NCI-H345 (cell line): ENCODE data around the gene RGS9.
"Not testable (repeated sequence)": the region's sequence is repeated elsewhere in the genome, so short reads cannot be mapped to it uniquely, and the experiment has no call there.

Experiments used
- DNase-seq: peaks from one replicate; lab custom pipeline; 2025; lab: John Stamatoyannopoulos, UW

RGS9 gene

GRCh38 chr17:65137021-65137939, at the start of gene RGS9:
Gene RGS9 (plus strand): TSS chr17:65137370. CDS start chr17:65137541, 171 bp downstream.
- DNase-seq, result peak; percentile 86

GRCh38 chr17:65088621-65089360, 48.4 kb upstream of the RGS9 start:
- no peak for DNase-seq

- DNase-seq, result no peak
Measured at GRCh38 chr17:65092262-65092661, 44.9 kb upstream of the RGS9 start.

- DNase-seq, result not testable (repeated sequence)
Measured at GRCh38 chr17:65092721-65093356, 44.3 kb upstream of the RGS9 start.

GRCh38 chr17:65093930-65094329, 43.2 kb upstream of the RGS9 start:
- DNase-seq, result no peak

- DNase-seq, result no peak
Measured at GRCh38 chr17:65095465-65095864, 41.7 kb upstream of the RGS9 start.

- not testable (repeated sequence) for DNase-seq
Measured at GRCh38 chr17:65096382-65096781, 40.8 kb upstream of the RGS9 start.

GRCh38 chr17:65097110-65097509, 40.1 kb upstream of the RGS9 start:
- no peak for DNase-seq

- no peak for DNase-seq
Measured at GRCh38 chr17:65099475-65099874, 37.7 kb upstream of the RGS9 start.

GRCh38 chr17:65099941-65100315, 37.2 kb upstream of the RGS9 start:
- peak; percentile 43 for DNase-seq

GRCh38 chr17:65100316-65101140, 36.6 kb upstream of the RGS9 start:
- DNase-seq, result peak; percentile 90

- no peak for DNase-seq
Measured at GRCh38 chr17:65101371-65101770, 35.8 kb upstream of the RGS9 start.

- no peak for DNase-seq
Measured at GRCh38 chr17:65102235-65102634, 34.9 kb upstream of the RGS9 start.

GRCh38 chr17:65102788-65103187, 34.4 kb upstream of the RGS9 start:
- DNase-seq, result no peak

- no peak for DNase-seq
Measured at GRCh38 chr17:65103431-65103830, 33.7 kb upstream of the RGS9 start.

GRCh38 chr17:65103896-65104295, 33.3 kb upstream of the RGS9 start:
- no peak for DNase-seq

GRCh38 chr17:65104541-65104940, 32.6 kb upstream of the RGS9 start:
- DNase-seq, result no peak

- DNase-seq, result no peak
Measured at GRCh38 chr17:65104973-65105372, 32.2 kb upstream of the RGS9 start.

GRCh38 chr17:65108152-65108551, 29.0 kb upstream of the RGS9 start:
- no peak for DNase-seq

- no peak for DNase-seq
Measured at GRCh38 chr17:65109543-65109942, 27.6 kb upstream of the RGS9 start.

- DNase-seq, result no peak
Measured at GRCh38 chr17:65109990-65110680, 27.0 kb upstream of the RGS9 start.
